LHCN-M2 (cell line): ENCODE results near the gene NUMB. TPM values are rescaled to one million over a fixed set of nuclear protein-coding genes. Genes with fewer than 3 reads are reported as not detected.

Experiments used
- DNase-seq: peaks from one replicate; pipeline ENCODE4 v3.0.0-alpha.2; 2012; ENCODE audit warnings: low read depth
- polyA plus RNA-seq: library from polyadenylated mRNA; unstranded; fragments of >200 nt; gene quantifications from one replicate; pipeline ENCODE4 v1.2.1, GENCODE V29; 2012; ENCODE audit warnings: missing spikeins
- total RNA-seq: library from RNA; depleted of rRNA; stranded (reverse); fragments of >200 nt; gene quantifications from 2 replicates; pipeline ENCODE4 v1.2.3, GENCODE V29; 2014; rRNA removed

NUMB gene
- 25.2 and 33.3 TPM in 2 replicates for total RNA-seq
- 24.8 TPM for polyA plus RNA-seq

DNA sequence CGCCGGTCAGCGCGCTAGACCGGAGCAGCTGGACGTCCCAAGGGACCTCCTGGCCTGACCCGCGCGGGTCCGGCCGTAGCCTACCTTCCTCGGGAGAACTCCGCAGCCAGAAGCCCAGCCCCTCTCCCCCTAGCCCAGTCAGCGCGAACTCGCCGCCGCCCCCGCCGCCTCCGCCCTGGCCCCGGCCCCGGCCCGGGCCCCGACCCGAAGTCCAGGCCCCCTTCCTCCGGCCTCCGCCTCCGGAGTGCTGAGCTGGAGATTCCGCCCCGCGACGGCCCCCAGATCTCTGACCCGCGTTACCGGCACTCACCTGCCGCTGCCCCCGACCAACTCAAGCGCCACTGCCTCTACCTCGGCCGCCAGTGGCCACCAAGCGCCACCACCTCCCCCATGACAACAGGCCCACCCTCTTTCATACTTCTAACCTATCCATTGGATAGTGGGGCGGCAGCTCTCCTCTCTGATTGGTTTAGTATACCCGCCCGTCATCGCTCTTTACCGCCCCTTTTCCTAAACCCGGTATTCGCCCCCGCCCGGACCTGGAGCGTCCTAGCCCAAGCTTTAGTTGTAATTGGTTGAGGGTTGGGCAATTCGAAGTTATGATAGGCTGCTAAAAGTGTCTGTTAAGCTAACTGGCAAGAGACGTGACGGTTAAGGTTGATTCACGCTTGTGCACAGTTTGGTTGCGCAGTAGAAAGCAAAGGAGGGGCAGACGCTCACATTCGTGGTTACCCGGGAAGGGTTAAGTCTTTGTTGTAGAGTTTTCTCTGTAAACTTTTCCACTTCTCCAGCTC, at the start of gene NUMB:
Gene NUMB, minus strand, starts transcription at position 364 of the 794 bp plus-strand sequence. CDS start 102,795 bp downstream, outside the sequence.
- DNase-seq = peak; percentile 100

GRCh38 chr14:73503648-73504047, 45.3 kb upstream of the NUMB start:
- DNase-seq = no peak

GRCh38 chr14:73502017-73502619, 43.8 kb upstream of the NUMB start:
- no peak for DNase-seq

DNA sequence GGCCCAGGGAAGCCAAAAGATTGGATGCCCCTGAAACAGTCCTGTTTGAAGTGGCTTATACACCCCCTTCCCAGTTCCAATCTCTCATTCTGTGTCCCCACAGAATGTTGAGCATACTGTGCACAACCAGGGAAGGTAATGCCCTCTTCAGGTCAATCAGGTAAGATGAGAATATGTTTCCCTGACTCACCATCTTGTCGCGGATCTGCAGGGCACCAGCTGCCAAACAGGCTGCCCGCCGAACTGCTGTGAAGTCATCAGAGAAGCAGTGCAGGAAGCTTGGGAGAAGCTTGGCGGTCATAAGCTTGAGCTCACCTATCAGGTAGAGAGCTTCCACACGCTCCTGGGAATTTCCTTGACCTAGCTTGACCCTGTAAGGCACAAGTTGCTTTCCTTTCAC, 42.0 kb upstream of the NUMB start:
- DNase-seq = no peak

- DNase-seq = no peak
These were observed 36.2 kb upstream of the NUMB start for GRCh38 chr14:73494593-73494992.

GRCh38 chr14:73492670-73493069, 34.3 kb upstream of the NUMB start:
- no peak for DNase-seq

DNA sequence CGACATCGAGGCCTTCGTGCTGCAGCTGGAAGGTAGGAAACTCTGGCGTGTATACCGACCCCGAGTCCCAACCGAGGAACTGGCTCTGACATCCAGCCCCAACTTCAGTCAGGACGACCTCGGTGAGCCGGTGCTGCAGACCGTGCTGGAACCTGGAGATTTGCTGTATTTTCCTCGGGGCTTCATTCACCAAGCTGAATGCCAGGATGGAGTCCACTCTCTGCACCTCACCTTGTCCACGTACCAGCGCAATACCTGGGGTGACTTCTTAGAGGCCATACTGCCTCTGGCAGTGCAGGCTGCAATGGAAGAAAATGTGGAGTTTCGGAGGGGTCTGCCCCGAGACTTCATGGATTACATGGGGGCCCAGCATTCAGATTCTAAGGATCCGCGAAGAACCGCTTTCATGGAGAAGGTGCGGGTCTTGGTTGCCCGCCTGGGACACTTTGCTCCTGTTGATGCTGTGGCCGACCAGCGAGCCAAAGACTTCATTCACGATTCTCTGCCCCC, 33.8 kb upstream of the NUMB start:
- DNase-seq = no peak

DNA sequence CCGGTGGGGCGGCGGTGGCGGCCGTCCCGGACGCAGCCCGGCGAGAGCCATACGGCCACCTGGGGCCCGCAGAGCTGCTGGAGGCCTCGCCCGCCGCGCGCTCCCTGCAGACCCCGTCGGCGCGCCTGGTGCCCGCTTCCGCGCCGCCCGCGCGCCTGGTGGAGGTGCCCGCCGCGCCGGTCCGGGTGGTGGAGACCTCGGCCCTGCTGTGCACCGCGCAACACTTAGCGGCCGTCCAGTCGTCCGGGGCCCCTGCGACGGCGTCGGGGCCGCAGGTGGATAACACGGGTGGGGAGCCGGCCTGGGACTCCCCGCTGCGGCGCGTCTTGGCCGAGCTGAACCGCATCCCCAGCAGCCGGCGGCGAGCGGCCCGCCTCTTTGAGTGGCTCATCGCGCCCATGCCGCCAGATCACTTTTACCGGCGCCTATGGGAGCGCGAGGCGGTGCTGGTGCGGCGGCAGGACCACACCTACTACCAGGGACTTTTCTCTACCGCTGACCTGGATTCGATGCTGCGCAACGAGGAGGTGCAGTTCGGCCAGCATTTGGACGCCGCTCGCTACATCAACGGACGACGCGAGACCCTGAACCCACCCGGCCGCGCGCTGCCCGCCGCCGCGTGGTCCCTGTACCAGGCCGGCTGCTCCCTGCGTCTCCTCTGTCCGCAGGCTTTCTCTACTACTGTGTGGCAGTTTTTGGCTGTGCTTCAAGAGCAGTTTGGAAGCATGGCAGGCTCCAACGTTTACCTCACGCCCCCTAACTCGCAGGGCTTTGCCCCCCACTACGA, 33.1 kb upstream of the NUMB start:
- peak; percentile 48 for DNase-seq

DNA sequence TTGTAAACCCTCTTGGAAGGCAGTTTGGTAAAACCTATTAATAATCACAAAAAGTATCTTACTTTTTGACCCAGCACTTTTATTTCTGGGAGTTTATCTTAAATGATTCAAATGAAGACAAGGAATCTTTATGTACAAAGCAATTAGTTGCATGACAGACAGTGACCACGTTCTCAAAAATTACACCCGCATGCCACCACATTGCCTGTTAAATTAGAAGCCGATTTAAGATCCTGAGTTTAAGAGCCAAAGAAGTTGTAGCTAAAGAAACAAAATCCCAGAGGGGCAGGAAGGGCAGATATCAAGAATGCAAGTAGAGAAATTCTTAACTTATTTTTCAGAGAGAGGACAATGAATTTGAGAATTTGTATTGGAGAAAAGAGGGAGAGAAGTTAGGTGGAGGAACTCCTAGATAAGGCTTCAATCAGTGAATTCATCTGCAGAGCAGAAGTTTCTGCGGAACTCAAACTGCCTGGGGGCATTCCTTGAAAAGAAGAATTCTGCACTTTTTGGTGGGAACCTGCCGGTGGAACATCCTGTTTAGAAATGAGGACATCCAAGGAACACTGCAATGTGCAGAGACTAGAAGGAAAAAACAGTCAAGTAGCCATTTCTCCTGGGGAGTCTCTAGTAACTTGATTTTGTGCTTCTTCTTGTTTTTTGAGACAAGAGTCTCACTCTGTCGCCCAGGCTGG, 31.3 kb upstream of the NUMB start:
- no peak for DNase-seq

DNA sequence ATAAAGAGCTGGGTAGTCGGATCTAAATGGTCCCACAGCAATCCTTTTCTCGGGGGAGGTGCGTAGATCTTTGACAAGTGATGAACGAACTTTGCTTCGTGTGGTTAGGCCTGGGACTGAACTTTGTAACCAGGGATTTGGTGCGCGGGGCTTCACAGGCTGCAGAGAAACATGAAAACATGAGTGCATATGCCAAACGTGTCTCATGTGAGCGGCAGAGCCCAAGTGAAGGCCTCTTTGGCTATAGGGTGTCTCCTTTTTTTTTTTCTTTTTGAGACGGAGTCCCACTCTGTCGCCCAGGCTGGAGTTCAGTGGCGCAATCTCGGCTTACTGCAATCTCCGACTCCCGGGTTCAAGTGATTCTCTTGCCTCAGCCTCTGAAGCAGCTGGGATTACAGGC, 20.3 kb upstream of the NUMB start:
- no peak for DNase-seq

DNA sequence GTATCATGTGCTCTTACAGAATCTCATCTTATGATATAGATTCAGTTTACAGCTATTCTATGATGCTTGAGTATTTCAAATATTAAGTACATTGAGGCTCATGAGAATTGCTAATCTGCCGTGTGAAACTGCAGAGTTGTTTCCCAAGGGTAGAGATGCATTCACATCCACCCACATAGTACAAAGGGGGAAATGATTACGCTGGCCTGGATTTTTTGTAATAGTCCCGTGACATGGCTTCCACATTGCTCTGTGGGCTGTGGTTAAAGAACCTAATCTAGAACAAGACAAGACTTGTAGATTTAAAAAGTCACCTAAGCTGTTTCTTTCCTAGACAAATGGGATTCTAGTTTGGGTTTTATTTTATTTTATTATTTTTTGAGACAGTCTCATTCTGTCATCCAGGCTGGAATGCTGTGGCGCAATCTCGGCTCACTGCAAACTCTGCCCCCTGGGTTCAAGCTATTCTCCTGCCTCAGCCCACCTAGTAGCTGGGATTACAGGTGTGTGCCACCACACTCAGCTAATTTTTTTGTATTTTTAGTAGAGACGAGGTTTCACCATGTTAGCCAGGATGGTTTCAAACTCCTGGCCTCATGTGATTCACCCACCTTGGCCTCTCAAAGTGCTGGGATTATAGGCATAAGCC, 19.4 kb upstream of the NUMB start:
- no peak for DNase-seq

GRCh38 chr14:73476451-73476931, 18.1 kb upstream of the NUMB start:
- no peak for DNase-seq

DNA sequence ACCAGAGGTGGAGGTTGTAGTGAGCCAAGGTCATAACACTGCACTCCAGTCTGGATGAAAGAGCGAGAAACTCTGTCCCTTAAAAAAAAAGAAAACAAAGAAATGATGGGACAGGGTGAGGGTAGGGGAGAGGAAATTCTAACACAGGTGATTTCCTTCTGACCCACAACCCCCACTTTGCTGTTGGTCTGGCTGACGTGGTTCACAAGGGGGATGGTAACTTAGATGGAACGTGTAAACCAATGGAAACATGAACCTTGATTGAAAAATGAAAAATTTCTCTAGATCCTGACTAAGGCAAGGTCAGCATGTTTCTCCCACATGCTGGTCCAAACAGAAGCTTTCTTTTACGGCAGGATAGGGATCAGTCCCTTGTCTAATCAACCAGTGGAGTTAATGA, 16.6 kb upstream of the NUMB start:
- DNase-seq = no peak

GRCh38 chr14:73472185-73473114, 14.1 kb upstream of the NUMB start:
- DNase-seq = peak; percentile 75

DNA sequence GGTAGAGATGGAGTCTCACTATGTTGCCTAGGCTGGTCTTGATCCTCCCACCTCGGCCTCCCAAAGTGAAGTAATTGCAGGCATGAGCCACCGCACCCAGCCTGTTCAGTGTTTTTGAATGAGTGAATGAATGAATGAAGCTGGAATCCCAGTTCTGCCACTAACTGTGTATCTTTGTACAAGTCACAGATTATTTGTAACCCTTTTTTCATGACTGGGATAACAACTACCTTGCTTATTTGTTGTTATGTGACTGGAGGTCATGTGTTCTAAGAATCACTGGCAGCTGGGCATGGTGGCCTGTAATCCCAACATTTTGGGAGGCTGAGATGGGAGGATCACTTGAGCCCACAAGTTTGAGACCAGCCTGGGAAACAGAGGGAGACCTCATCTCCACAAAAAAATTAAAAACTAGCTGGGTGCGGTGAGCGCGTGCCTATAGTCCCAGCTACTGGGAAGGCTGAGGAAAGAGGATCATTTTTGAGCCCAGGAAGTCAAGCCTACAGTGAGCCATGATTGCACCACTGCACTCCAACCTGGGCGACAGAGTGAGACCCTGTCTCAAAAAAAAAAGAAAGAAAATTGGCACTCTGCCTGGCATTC, 13.3 kb upstream of the NUMB start:
- no peak for DNase-seq

- DNase-seq = no peak
These were observed 10.6 kb upstream of the NUMB start for GRCh38 chr14:73468828-73469375.

- DNase-seq = no peak
These were observed 9.5 kb upstream of the NUMB start for GRCh38 chr14:73467800-73468199.

DNA sequence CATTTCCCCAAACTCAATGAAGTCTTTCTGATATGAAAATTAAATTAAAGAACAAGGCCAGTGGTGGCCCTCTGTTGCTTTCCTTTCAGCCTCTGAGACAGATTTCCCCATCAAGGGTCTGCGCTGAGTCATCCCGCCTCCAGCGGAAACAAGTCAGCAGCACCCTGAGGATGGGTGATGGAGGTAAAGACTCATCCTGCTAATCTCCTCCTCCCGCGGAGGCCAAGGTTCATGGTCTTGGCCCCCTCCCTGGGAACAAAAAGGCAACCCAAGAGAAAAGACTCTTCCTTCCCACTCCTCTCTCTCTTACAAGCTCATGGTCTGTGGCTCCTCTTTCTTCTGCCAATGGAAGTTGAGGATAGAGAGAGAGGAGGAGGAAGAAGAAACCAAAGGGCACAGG, 9.0 kb upstream of the NUMB start:
- no peak for DNase-seq

GRCh38 chr14:73466861-73467260, 8.5 kb upstream of the NUMB start:
- no peak for DNase-seq
